ENCODE results near the gene AGAP1.
"Not testable (repeated sequence)": the region's sequence is repeated elsewhere in the genome, so short reads cannot be mapped to it uniquely, and the experiment has no call there.

Gene AGAP1

GRCh38 chr2:235934774-235935484 is 441.1 kb downstream of the AGAP1 start:
- no peak for DNase-seq

- no peak for DNase-seq
Measured at GRCh38 chr2:235935773-235936172, 441.9 kb downstream of the AGAP1 start.

GRCh38 chr2:235936493-235936892 is 442.6 kb downstream of the AGAP1 start:
- no peak for DNase-seq

GRCh38 chr2:235937087-235937486 is 443.2 kb downstream of the AGAP1 start:
- no peak for DNase-seq

GRCh38 chr2:235937526-235937925 is 443.7 kb downstream of the AGAP1 start:
- no peak for DNase-seq

GRCh38 chr2:235937936-235938335 is 444.1 kb downstream of the AGAP1 start:
- no peak for DNase-seq

GRCh38 chr2:235938611-235939010 is 444.8 kb downstream of the AGAP1 start:
- DNase-seq = no peak

- DNase-seq = no peak
Measured at GRCh38 chr2:235939471-235939870, 445.6 kb downstream of the AGAP1 start.

- DNase-seq = no peak
Measured at GRCh38 chr2:235940330-235940729, 446.5 kb downstream of the AGAP1 start.

- DNase-seq = no peak
Measured at GRCh38 chr2:235944591-235944990, 450.7 kb downstream of the AGAP1 start.

- no peak for DNase-seq
Measured at GRCh38 chr2:235945608-235946140, 451.8 kb downstream of the AGAP1 start.

- DNase-seq = no peak
Measured at GRCh38 chr2:235946590-235946989, 452.7 kb downstream of the AGAP1 start.

- DNase-seq = not testable (repeated sequence)
Measured at GRCh38 chr2:235947055-235947454, 453.2 kb downstream of the AGAP1 start.

- DNase-seq = no peak
Measured at GRCh38 chr2:235949567-235950472, 456.0 kb downstream of the AGAP1 start.

- DNase-seq = no peak
Measured at GRCh38 chr2:235950473-235950809, 456.6 kb downstream of the AGAP1 start.

- DNase-seq = no peak
Measured at GRCh38 chr2:235951493-235951892, 457.6 kb downstream of the AGAP1 start.

GRCh38 chr2:235951982-235952381 is 458.1 kb downstream of the AGAP1 start:
- DNase-seq = no peak

- DNase-seq = no peak
Measured at GRCh38 chr2:235952714-235953113, 458.9 kb downstream of the AGAP1 start.

GRCh38 chr2:235954281-235954680 is 460.4 kb downstream of the AGAP1 start:
- DNase-seq = no peak

- no peak for DNase-seq
Measured at GRCh38 chr2:235954888-235955480, 461.1 kb downstream of the AGAP1 start.

GRCh38 chr2:235955664-235956063 is 461.8 kb downstream of the AGAP1 start:
- no peak for DNase-seq

- DNase-seq = no peak
Measured at GRCh38 chr2:235956281-235956970, 462.6 kb downstream of the AGAP1 start.

GRCh38 chr2:235957251-235957650 is 463.4 kb downstream of the AGAP1 start:
- no peak for DNase-seq
